ENCODE results near the gene SPHK1.

DNA sequence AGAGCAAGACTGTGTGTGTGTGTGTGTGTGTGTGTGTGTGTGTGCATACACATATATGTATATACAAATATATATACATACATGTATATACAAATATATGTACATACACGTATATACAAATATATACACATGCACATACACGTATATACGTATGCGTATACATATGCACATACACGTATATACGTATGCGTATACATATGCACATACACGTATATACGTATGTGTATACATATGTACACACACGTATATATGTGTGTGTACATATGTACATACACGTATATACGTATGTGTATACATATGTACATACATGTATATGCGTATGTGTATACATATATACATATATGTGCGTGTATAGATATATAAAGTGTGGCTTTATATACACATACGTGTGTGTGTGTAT, 31.4 kb downstream of the SPHK1 start:
- TF ChIP-seq POLR2AphosphoS5 (IDR thresholded peaks at IDR 0.05; ENCODE audit: low read depth, low read length) (no peak), POLR2A (IDR thresholded peaks at IDR 0.05; ENCODE audit: low read depth, low read length) (no peak), TAF1 (IDR thresholded peaks at IDR 0.05; ENCODE audit: borderline replicate concordance, low read depth, low read length) (no peak)
